ENCODE results near the gene CENPL. TPM values are rescaled to one million over a fixed set of nuclear protein-coding genes. Genes with fewer than 3 reads are reported as not detected.

CENPL gene
- polyA plus RNA-seq, 1 experiment, result 8.3 TPM

DNA sequence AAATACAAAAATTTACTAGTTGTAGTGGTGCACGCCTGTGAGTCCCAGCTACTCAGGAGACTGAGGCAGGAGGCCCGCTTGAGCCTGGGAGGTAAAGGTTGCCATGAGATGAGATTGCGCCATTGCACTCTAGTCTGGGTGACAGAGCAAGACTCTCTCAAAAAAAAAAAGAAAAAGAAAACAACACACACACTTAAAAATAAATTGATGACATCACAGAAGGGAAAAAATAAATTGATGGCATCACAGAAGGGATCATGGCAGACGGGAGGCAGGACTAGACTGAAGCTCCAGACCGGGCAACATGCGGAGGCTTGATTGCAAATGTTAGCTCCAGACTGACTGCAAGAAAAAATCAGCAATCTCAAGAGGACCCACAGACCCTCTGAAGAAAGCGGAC lies 66.6 kb downstream of the CENPL start:
- ChIA-PET POLR2A (no interaction called here), CTCF (no interaction called here)
- no peak for DNase-seq (ENCODE audit: low read depth)
- no peak for TF ChIP-seq CTCF (IDR thresholded peaks at IDR 0.05; ENCODE audit: insufficient read depth, low read depth, low read length)
- Histone ChIP-seq H3K36me3 (ENCODE audit: control insufficient read depth, insufficient read depth, low read length) (peaks cover 9% of the 10 kb centered on the region), H3K27me3 (ENCODE audit: control insufficient read depth, insufficient read depth, low read length) (no peaks in the 10 kb centered on the region), H3K4me3 (ENCODE audit: low read depth, low read length) (no peak overlapping the region)

GRCh38 chr1:173757666-173758065 lies 67.0 kb downstream of the CENPL start:
- H3K27me3 ChIP-seq (ENCODE audit: control insufficient read depth, insufficient read depth, low read length), result no peaks in the 10 kb centered on the region
- H3K36me3 ChIP-seq (ENCODE audit: control insufficient read depth, insufficient read depth, low read length), result peaks cover 10% of the 10 kb centered on the region
- ChIA-PET CTCF (no interaction called here), POLR2A (no interaction called here)
- no peak for TF ChIP-seq CTCF (IDR thresholded peaks at IDR 0.05; ENCODE audit: insufficient read depth, low read depth, low read length)
- no peak for DNase-seq (ENCODE audit: low read depth)
- no peak overlapping the region for H3K4me3 ChIP-seq (ENCODE audit: low read depth, low read length)

DNA sequence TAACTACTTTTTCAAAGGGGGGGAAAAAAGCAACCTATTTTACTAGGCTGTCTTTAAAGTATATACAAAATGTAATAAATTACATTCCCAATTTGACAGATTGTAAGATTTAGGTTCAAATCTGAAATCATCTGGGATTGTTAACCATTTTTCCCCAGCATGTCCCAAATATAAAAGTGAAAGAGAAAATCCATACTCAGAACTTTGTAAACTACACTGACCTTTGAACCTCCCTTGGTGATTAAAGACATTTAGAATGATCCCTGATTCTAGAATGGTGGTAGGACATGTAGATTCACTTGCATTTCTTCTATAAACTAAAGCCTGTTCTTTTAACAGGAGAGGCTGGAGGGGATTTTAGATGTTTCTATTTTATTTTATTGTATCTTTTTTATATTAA lies 70.9 kb downstream of the CENPL start:
- ChIA-PET POLR2A (no interaction called here), CTCF (no interaction called here)
- TF ChIP-seq CTCF (IDR thresholded peaks at IDR 0.05; ENCODE audit: insufficient read depth, low read depth, low read length), result no peak
- Histone ChIP-seq H3K27me3 (ENCODE audit: control insufficient read depth, insufficient read depth, low read length) (no peaks in the 10 kb centered on the region), H3K36me3 (ENCODE audit: control insufficient read depth, insufficient read depth, low read length) (peaks cover 9% of the 10 kb centered on the region), H3K4me3 (ENCODE audit: low read depth, low read length) (no peak overlapping the region)
- DNase-seq (ENCODE audit: low read depth), result no peak

Small RNAs within 50 kb of the gene (small RNA-seq; reads per million reads assigned to genes)
- gene RF00019 (ENCODE audit: insufficient read length, low read depth, low replicate concordance), result not detected

Other genes starting within 250 kb of the CENPL start
- gene SLC9C2, start 221.8 kb downstream of the CENPL start, polyA plus RNA-seq (2011; rRNA removed), result not detected in 2 replicates
- not detected in 2 replicates for gene TEX50, start 189.5 kb downstream of the CENPL start, polyA plus RNA-seq (2011; rRNA removed)
- not detected in 2 replicates for gene ANKRD45, start 155.0 kb downstream of the CENPL start, polyA plus RNA-seq (2011; rRNA removed)
- gene KLHL20, start 109.9 kb downstream of the CENPL start, polyA plus RNA-seq (2011; rRNA removed), result 11.0 and 15.5 TPM in 2 replicates
- 15.8 and 24.3 TPM in 2 replicates for gene DARS2, start 210 bp downstream of the CENPL start, polyA plus RNA-seq (2011; rRNA removed)
- 839 and 1,190 TPM in 2 replicates for gene GAS5, start 43.1 kb upstream of the CENPL start, polyA plus RNA-seq (2011; rRNA removed)
- gene ZBTB37, start 43.5 kb upstream of the CENPL start, polyA plus RNA-seq (2011; rRNA removed), result 1.8 and 2.1 TPM in 2 replicates
- gene SERPINC1, start 92.4 kb upstream of the CENPL start, polyA plus RNA-seq (2011; rRNA removed), result 0.05 and 0.16 TPM in 2 replicates
- 10.6 and 14.1 TPM in 2 replicates for gene RC3H1, start 197.5 kb upstream of the CENPL start, polyA plus RNA-seq (2011; rRNA removed)